Medulla oblongata (tissue), 1 donor: ENCODE data around the gene FKBP11.

Source experiments
- DNase-seq: peaks from one replicate; pipeline ENCODE4 v3.0.0-alpha.2; 2015; ENCODE audit errors: extremely low spot score

Gene FKBP11

DNA sequence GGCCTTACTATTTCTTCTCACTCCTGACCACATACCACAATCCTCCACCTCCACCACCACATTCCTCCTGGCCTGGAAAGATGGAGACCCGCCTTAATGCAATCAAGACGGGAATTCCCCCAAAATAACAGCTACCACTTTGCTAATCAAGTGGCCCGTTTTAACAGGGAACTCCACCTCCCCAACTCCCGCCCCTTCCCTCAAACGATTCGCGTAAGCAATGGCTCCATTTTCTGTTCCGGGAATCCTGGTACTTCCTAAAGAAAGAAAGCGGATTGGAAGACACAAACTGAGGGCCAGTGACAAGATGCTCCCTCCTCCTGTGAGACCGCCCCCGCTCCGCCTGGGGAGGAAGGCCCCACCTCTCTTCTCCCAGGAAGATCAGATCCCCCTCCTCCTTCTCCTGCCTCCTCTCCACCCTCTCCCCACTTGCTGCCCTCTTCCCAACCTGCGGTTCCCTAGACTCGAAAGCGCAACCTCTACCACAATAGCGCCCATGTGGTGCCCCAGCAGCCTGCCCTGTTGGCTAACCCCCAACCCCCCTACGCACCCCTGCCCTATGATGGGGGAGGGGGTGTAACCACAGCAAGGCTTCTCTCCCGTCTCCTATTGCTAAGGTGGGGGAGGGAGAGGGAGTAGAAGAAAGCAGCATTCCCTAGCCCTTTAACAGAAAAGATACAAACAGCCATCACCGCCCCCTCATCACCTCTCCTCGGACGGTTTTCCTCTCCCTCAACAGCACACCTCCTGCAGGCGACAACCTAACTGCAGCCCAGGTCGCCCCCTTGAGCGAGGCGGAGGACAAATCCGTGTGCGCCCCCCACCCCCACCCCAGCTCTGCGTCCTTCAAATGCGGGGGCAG, 31.2 kb upstream of the FKBP11 start:
- DNase-seq, result peak; percentile 89

DNA sequence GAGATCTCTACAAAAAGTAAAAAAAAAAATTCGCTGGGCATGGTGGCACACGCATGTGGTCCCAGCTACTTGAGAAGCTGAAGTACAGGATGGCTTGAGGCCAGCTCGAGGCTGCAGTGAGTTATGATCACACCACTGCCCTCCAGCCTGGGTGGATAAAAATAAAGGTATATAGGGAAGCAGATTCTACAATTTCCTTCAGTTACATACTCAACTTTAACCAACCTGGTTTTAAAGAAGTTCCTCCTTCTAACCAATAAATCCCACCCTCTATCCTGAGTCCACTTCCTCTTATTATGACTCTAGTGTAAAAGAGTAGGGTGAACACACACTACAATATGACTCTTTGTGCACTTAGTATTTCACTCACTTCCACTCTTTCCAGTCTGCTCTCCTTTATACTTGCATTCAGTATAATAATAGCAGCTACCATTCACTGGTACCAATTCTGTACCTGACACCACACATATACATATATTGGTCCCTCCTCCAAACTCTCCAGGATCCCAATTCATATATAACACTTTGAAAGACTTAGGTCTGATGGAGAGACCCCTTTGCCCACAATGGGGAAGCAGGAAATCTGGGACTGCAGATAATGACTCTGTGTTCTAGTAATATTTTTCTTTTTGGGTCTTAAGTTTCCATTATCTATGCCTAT, 29.7 kb upstream of the FKBP11 start:
- DNase-seq, result peak; percentile 38

DNA sequence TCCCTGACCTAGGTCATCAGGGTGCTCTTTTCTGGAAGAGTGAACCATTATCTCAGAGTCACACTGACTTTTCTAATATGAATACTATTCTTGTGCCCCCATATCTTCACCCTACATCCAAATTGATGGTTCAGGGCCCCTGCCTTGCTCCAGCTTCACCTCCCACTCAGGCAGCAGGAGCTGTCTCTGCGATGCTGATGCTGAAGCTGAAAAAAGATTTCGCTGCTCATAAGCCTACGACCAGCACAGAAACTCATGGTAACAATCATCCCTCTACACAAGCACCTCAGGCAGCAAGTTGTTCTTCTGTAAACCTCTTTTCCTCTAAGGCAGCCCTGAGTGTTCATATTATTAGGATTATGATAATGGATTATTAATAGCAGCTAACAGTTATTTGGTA, 28.8 kb upstream of the FKBP11 start:
- DNase-seq, result no peak

DNA sequence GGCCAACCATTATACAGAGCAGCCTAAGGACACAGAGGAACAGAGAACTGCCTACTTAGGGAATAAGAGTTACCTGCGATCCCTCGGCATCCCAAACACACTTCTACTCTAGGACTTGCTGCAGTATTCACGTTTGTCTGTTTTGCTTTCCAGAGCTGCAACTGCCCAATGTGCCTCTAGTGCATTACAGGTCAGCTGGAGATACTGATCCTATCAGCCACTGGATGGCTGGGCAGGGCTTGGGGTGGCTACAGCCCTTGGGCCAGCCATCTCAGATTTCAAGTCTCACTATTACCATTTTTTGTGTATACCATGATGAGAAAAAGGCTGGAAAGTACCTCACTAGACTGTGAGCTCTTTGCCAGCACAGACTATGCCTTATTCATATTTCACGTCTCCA, 27.4 kb upstream of the FKBP11 start:
- DNase-seq, result no peak

DNA sequence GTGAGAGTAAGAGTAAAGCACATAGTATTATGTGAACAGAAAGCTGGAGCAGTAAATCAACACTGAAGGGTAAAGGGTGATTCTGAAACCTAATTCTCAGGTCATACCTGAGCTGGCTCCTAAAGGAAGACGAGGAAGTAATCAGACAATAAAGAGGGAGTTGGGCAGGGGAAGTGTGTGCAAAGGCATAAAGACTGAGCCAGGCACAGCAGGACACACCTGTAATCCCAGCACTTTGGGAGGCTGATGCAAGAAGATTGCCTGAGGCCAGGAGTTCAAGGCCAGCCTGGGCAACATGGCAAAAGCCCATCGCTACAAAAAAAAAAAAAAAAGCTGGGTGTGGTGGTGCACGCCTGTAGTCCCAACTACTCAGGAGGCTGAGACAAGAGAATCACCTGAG, 22.4 kb upstream of the FKBP11 start:
- DNase-seq, result no peak

DNA sequence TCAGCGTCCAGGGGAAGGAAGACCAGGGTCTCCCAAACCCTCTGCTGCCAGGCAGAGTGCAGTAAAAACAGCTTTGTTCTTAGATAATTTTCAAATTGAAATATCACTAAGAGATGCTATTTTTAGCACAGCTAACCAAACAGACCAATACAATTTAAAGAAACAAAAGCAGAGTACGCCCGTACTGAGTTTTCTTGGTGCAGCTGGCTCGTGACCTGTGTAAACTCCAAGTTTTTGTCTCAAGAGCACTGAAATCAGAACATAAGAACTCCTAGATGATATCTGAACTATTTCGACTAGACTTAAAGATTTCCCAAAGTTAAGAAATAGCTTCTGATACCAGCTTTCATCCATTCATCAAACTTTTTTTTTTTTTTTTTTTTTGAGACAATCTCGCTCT, 21.7 kb upstream of the FKBP11 start:
- DNase-seq, result no peak

DNA sequence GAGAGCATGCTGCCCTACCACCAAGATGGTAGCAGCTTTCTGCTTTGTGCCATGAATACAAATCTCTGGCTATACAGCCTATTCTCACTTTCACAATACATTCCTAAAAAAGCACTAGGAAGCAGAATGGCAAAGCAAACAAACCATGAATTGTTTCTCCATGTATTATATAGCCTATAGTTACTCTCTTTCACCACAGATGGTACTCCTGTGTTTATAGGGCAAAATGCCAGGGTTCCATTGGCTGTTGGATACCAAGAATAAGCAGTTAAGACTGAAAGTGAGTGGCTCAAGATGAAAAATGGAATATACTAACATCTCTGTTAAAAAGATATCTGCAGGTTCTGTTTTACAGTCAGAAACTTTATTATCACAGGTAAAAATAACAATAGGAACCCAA, 20.9 kb upstream of the FKBP11 start:
- DNase-seq, result no peak

DNA sequence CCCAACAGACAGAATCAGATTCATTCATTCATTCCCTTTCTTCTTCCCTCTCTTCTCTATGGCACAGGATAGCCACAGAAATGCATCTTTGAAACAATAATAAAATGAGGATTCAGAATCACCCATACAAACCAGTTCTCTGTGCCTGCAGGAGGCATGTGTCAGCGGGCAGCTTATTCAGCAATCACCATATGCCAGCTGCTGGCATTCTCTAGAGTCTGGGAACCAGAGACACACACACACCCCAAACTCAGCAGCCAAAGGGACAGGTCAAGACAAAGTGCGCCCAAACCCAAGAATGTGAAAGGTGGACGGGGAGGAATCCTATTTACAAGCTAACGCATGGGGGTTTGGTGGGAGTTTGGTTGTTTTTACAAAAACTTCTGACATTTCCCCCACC, 17.9 kb upstream of the FKBP11 start:
- no peak for DNase-seq

DNA sequence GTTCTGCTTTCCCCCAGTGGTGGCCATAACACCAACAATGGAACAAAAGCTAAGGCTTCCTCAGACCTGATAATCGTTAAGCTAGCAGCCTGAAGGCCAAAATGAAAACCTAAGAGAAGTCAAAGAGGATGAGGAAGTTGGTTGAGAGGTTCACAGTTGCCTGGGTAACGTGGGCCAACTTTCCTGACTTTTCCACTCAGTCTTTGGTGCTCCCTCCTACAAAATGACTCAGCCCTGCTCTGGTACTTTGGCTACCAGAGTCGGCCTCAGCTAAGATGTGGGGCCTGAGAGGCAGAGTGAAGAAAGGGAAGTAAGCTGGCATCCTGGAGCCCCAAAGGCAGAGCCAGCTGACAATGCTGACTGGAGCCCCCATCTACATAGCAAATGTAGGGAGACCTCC, 14.9 kb upstream of the FKBP11 start:
- no peak for DNase-seq

DNA sequence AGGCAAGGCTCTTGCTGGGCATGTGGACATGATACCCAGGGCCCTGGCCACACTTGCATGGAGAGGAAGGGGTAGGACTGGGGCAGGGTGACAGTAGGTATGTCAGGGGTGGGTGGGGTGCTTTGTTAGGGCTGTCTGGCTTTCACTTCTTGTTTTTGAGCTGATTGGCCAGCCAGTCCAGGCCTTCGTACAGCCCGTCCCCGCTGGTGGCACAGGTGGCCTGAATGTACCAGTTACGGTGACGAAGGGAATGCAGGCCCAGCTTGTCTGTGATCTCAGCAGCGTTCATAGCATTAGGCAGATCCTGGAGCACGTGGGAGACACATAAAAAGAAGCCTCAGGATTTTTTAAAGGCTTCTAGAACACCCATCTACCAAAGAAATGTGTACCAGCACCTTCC, 13.5 kb upstream of the FKBP11 start:
- DNase-seq, result no peak

DNA sequence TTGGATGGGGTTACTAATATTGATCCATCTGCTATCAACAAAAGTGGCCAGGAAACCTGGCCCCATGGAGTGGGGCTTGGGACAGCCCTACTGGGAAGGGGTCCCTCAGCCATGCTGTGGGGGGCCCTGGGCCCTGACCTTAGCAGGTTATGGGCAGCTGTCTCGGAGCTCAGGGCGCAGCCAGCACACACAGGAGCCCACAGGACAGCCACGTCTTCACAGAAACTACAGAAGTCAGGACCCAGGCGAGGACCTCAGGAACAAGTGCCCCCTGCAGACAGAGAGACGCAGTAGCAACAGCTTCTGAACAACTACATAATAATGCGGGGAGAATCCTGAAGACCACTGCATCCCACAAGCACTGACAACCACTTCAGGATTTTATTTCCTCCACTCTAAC, 11.9 kb upstream of the FKBP11 start:
- DNase-seq, result no peak

DNA sequence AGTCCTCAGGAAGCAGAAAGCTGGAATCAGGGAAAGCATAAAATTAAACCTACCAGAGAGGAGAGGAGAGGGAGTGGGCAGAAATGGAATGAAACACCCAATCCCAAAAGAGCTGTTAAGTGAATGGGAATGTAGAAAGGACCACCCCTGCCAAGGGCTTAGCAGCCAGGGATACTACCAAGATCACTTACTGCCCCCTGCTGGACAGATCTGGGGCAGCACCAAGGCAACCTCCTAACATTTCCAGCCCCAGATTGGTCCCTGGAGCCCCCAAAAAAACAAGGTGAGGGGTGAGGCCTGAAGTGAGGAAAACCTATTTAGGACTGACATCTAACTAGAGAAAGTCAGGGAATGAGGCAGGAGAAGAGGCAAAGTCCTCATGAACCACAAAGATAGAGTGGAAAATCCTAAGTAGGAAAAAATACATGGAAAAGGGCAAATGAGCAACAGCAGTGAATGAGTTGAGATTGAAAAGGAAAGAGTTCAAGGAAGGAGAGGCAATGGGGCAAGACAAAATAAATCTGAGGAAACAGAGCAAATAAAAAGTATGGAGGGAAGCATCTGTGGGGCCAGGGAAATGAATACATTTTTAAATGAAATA, 11.2 kb upstream of the FKBP11 start:
- peak; percentile 69 for DNase-seq

DNA sequence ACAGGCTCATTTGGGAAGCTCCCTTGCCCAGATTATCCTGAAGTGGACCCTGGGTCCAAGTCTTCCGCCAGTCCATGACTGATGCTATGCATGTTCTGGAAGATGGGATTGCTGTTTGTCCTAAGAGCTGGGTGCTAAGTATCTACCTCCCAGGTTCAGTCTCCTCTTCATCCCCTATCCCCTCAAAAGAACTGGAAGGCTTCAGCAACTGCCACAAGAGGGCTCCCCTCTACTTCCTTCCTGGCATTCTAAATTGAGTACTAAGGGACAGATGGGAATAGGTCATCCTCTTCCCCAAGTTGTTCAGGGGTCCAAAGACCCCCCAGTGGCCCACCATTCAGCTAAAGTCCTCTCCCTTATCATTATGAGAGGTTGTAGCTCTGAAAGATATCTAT, 9.0 kb upstream of the FKBP11 start:
- DNase-seq, result no peak

DNA sequence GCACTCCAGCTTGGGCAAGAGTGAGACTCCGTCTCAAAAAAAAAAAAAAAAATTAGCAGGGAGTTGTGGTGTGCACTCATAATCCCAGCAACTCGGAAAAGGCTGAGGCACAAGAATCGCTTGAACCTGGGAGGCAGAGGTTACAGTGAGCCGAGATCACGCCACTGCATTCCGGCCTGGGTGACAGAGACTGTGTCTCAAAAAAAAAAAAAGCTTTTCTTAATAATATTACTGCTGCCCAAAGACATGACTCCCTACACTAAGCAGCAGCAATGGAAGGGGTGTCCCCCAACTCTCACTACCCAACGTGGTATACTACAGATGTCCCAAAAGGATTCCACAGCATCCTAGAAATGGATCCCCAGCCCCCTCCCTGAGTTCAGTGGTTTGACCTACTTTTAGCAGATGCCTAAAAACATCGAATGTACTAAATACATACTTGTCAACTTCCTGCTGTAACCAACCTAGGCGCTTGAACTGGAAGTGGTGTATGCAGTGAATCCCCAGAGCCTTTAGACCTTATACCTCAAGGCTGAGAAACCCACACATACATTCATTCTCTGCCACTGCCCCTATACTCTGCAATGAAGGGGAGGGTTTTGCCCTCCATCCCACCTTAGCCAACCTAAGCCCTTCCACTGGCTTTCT, 8.5 kb upstream of the FKBP11 start:
- no peak for DNase-seq

DNA sequence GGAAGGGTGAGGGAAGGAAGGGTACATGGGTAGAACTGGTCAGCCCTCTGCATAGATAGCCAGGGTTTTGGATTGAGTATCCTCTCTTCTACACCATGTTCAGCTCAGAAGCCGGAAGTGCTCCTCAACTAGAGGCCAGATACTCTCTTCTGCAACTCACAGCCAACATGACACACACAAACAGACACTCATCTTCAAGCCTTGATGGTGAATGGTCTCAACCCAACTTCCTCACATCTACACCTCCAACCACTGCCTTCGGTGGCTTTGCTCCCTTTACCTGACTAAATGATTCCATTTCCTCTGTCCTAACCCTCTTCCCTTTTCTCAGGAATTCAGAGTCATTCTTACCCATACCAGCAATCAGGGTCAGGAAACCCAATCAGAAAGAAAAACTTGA, 7.6 kb upstream of the FKBP11 start:
- no peak for DNase-seq

DNA sequence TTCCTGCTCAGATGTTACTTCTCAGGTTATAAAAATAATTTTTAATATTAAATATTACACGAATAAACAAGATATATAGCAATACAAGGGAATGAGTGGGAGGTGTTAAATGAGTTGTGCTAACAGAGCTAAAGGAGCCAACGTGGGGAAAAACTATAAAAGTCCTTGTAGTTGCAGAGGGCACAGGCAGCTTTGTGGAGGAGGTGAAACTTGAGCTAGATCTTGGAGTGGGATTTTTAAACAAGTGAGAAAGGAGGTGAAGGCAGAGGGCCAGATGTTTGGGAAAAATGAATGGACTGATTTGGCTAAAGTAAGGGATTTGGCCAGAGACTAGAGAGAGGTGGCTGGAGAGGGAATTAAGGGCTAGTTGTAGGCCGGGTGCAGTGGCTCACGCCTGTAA, 5.2 kb upstream of the FKBP11 start:
- no peak for DNase-seq

DNA sequence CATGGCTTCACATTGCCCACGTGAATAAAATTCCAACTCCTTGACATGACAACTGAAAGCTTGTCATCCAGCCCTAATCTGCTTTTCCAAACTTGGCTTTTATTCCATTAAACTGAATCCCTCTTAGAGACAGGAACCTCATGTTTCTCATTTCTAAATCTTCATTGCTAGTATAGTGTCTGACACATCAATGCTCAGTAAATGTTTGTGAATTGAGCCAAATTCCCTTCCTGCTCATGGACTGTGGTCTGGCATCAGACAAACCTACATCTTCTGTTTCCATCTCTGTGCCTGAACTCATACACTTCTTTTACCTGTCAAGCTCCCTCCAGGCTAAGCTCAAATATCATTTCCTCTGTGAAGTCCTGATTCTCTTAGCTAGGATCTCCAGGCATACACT, 4.3 kb upstream of the FKBP11 start:
- no peak for DNase-seq

DNA sequence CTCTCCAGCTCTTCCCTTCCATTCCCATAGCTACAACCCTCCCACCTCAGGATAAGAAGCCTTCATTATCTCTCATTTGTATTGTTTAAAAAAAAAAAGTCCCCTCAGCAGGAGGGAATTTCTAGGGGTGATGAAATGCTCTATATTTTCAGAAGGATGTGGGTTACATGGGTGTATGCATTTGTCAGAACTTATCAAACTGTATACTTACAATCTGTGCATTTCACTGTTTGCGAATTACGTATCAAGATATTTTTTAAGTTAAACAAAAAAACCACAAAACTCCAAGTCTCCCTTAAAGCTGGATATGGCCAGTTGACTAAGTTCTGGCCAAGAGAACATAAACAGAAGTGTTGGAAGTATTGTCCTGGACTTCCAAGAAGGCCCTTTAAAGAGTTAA, 2.0 kb upstream of the FKBP11 start:
- no peak for DNase-seq

DNA sequence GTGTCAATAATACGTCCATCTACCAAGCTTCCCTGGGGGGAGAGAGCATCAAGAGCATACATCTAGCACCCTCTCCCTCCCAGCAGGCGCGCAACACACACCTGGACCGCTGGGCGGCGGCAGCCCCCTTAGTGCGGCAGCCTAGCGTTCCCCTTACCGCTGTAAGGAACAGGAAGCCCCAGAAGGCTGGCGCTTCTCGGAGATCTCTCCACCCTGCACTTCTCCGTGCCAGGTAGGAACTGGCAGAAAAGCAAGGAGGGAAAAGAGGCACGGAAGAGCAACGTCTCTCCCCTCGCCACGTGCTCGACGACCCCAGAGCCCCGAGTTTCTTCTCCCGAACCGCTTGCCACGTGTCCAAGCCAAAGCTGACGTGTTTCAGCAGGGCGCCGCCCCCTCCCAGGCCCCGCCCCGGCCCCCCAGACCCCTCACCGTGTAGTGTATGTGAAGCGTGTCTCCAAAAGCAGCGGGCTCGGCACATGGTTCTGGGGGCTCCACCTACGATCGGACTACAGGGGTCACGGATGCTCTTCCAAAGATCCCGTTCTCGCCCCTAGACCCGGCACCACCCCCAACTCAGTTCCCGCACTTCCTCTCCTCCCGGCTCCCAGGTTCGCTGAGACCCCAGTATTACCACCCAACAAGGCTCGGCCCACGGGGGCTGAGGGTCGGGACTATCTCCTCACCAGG, 532 bp downstream of the FKBP11 start:
- DNase-seq, result no peak

DNA sequence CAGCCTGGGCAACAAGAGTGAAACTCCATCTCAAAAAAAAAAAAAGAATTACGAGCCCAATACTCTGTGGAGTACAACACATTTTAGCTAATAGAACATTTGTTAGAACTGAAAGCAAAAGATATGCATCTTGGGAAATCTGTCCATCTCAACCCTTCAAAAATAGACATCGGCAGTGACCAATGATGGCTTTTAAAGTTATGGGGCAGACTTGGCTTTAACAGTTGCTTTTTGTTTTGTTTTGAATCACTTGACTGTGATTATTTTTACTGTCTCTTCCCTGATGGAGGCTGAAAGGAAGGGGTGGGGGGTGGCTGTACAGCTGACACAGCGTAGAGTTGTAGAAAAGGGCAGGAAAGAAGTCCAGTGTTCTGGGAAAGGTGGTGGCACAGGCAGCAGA, 2.2 kb downstream of the FKBP11 start:
- DNase-seq, result no peak

DNA sequence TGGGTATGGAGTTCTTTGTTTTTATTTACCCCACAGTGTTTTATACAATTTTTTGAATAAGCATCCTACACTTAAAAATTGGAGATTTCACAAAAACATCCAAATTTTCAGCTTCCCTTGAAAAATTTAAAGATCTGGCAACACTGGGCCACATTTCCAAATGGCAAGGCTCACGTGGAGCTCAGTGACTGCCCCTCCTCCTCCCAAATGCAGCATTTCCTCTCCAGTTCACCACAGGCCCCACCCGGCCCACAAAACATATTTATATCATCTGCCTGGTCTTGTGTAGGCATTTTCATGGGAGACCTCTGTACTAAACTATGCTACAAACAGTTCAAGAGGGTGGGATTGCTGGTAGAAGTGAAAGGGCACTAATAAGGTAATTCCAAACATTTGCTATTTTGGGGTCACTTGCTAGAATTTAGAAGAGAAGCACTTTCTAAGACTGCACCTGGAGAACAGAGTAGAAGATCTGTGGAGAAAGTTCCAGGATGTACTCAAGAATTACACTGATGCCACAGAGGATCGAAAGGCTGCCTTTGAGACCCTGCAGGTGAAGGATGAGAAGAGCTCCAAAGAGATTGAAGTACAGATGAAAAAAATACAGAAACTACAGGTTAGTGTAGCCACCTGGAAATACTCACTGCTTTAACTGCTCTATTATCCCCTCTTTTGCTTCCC, 7.3 kb downstream of the FKBP11 start:
- no peak for DNase-seq
